CD4-positive, CD25-positive, alpha-beta regulatory T cell (primary cell): ENCODE results near the gene GPR37L1. TPM values are rescaled to one million over a fixed set of nuclear protein-coding genes. Genes with fewer than 3 reads are reported as not detected.
A peak's percentile ranks its signal among the peaks of the same experiment; 100 is the strongest.

Source experiments
- ATAC-seq, 2 donors: fragments of 150-1000 bp; cut with Tn5 transposase; one replicate each; pipeline ENCODE4 v1.10.0; 2021; ENCODE audit warnings: low read depth in 2 of 2, moderate number of reproducible peaks in 2 of 2, moderate library complexity in 1 of 2
- DNase-seq, 3 donors: peaks; one replicate each; pipeline versions ENCODE4 v3.0.0 to v3.0.0-alpha.2; 2012 to 2022; ENCODE audit warnings: mixed read lengths in 1 of 3
- H3K27ac ChIP-seq: one replicate; pipeline ENCODE4 v1.7.0; 2013; ENCODE audit warnings: mild to moderate bottlenecking, low read length; ENCODE audit not compliant: insufficient read depth, poor library complexity, severe bottlenecking
- H3K27me3 ChIP-seq: one replicate; pipeline ENCODE4 v1.7.0; 2013; ENCODE audit warnings: low read length; ENCODE audit not compliant: control insufficient read depth, insufficient read depth
- H3K36me3 ChIP-seq: one replicate; pipeline ENCODE4 v1.7.0; 2013; ENCODE audit warnings: mild to moderate bottlenecking, low read length, moderate library complexity; ENCODE audit not compliant: control insufficient read depth, insufficient read depth
- H3K4me1 ChIP-seq: 2 replicates; pipeline ENCODE4 v1.7.0; 2013; ENCODE audit warnings: mild to moderate bottlenecking, low read length; ENCODE audit not compliant: insufficient read depth, control insufficient read depth, poor library complexity, severe bottlenecking
- H3K4me3 ChIP-seq: one replicate; pipeline ENCODE4 v1.7.0; 2013; ENCODE audit warnings: low read depth, mild to moderate bottlenecking, low read length, moderate library complexity
- H3K9me3 ChIP-seq, 2 experiments: 1 replicate in 1 of 2; 2 replicates in 1 of 2; pipeline ENCODE4 v1.7.0; 2013; ENCODE audit warnings: low read length in 2 of 2, mild to moderate bottlenecking in 1 of 2, moderate library complexity in 1 of 2; ENCODE audit not compliant: control insufficient read depth in 2 of 2
- H3K27ac Mint-ChIP-seq, 3 donors: one replicate each; pipeline ENCODE4 v1.8.0; 2020 to 2022; ENCODE audit warnings: mild to moderate bottlenecking in 3 of 3, mixed read lengths in 3 of 3, moderate library complexity in 2 of 3
- H3K27me3 Mint-ChIP-seq: one replicate; pipeline ENCODE4 v1.8.0; 2022; ENCODE audit warnings: mild to moderate bottlenecking, mixed read lengths
- H3K36me3 Mint-ChIP-seq: one replicate; pipeline ENCODE4 v1.8.0; 2020; ENCODE audit warnings: mixed read lengths
- H3K4me1 Mint-ChIP-seq, 4 donors: one replicate each; pipeline ENCODE4 v1.8.0; 2020 to 2022; ENCODE audit warnings: mixed read lengths in 4 of 4, mild to moderate bottlenecking in 1 of 4
- H3K4me3 Mint-ChIP-seq, 4 donors: one replicate each; pipeline ENCODE4 v1.8.0; 2020 to 2022; ENCODE audit warnings: mild to moderate bottlenecking in 4 of 4, mixed read lengths in 4 of 4, moderate library complexity in 3 of 4
- H3K9me3 Mint-ChIP-seq, 7 donors: one replicate each; pipeline ENCODE4 v1.8.0; 2020 to 2022; ENCODE audit warnings: mixed read lengths in 7 of 7, mild to moderate bottlenecking in 3 of 7, moderate library complexity in 2 of 7
- polyA plus RNA-seq, 4 donors: library from polyadenylated mRNA; unstranded; fragments of 300-500 nt; fragmentation: Illumina TruSeq; gene quantifications; one replicate each; pipeline ENCODE4 v1.2.3, GENCODE V29; 2021
- total RNA-seq: library from RNA; stranded (reverse); gene quantifications from one replicate; pipeline ENCODE4 v1.2.3, GENCODE V29; 2022

Gene GPR37L1
- total and polyA plus RNA-seq, 5 donors from 2014 or later, result 0.03 to 0.25 (median 0.17) TPM; not detected in 1

DNA sequence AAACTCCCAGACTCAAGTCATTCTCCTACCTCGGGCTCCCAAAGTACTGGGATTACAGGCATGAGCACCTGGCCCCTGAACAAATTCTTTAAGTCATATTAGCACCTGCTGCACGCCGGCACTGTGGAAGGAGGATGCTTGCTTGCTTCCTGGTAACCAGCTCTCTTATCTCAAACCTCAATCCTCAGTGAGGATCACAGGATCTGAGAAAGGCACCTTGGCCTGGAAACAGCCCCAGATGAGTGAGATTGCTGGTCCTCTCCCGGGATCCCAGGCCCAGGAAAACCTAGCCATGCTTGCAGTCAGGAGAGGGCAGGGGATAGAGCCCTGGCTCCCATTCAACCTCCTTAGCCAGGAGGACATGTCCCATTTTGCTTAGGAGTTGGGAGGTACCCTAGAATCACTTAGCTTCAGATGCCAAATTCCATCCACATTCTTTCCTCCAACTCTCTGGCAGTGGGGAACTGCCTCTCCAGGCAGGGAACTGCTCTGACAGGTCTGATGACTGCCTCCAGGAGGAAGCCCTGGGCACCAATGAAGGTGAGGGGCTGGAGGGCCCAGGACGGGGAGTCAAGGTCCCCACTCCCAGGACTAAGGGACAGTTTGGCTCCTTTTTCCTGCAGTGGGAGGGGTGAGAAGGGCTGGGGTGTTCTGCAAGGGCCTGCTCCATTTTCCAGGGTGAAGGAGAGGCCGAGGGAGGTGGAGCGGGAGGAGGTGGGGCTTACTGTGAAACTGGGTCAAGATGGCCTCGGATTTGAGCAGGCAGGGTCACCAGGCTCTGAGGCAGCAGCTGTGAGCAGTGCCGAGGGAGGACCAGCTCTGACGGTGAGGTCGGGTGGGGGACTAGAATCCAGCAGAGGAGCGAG is 9.5 kb downstream of the GPR37L1 start:
- no peak for ATAC-seq
- no peak overlapping the region for H3K4me3 Mint-ChIP-seq
- DNase-seq, result no peak
- no peaks in the 10 kb centered on the region for H3K27me3 Mint-ChIP-seq
- Histone ChIP-seq H3K27me3 (no peaks in the 10 kb centered on the region), H3K4me1 (peaks cover 4% of the 10 kb centered on the region), H3K27ac (no peak overlapping the region), H3K36me3 (peaks cover 40% of the 10 kb centered on the region), H3K4me3 (no peak overlapping the region), H3K9me3 (no peaks in the 10 kb centered on the region)
- no peaks in the 10 kb centered on the region for H3K36me3 Mint-ChIP-seq
- peak overlapping the region in 1 of 3 donors; percentile 25 for H3K27ac Mint-ChIP-seq
- H3K4me1 Mint-ChIP-seq, result peaks cover 0 to 9% (median 4%) of the 10 kb centered on the region in 4 donors
- H3K9me3 Mint-ChIP-seq, result no peaks in the 10 kb centered on the region

- no peak overlapping the region for H3K27ac Mint-ChIP-seq
- no peaks in the 10 kb centered on the region for H3K9me3 Mint-ChIP-seq
- no peak for DNase-seq
These were observed 10.3 kb downstream of the GPR37L1 start for GRCh38 chr1:202133001-202133400.

DNA sequence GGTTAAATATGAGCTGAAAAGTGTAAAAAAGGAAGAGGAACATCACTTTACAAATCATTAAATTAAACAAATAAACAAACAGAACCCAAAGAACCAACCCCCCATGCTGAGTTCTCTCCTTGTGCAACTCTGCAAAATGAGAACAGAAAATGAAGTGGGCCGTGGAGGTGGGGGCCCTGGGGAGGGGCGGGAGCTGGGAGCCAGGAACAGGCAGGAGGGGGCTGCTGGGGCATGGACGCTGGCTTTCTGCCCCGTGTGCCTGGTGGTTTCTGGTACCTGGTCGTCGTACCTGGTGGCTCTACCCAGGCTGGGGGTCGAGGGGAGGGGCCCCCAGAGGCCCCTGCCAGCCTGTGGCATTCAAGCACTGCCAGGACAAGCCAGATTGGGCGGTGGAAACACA is 10.8 kb downstream of the GPR37L1 start:
- Mint-ChIP-seq H3K36me3 (peaks cover 10% of the 10 kb centered on the region), H3K27me3 (no peaks in the 10 kb centered on the region), H3K9me3 (no peaks in the 10 kb centered on the region), H3K4me1 (peaks cover 0 to 11% (median 4%) of the 10 kb centered on the region in 4 donors), H3K4me3 (no peak overlapping the region), H3K27ac (no peak overlapping the region)
- H3K9me3 ChIP-seq, result no peaks in the 10 kb centered on the region
- DNase-seq (no peak), ATAC-seq (no peak)
- H3K4me3 ChIP-seq, result no peak overlapping the region
- no peaks in the 10 kb centered on the region for H3K27me3 ChIP-seq
- H3K27ac ChIP-seq, result no peak overlapping the region
- H3K4me1 ChIP-seq, result peaks cover 4% of the 10 kb centered on the region
- peaks cover 49% of the 10 kb centered on the region for H3K36me3 ChIP-seq

More at GRCh38 chr1:202133001-202133400, 10.3 kb downstream of the GPR37L1 start:
- peaks cover 0 to 9% (median 4%) of the 10 kb centered on the region in 4 donors for H3K4me1 Mint-ChIP-seq
- Histone ChIP-seq H3K4me1 (peaks cover 4% of the 10 kb centered on the region), H3K27ac (no peak overlapping the region), H3K9me3 (no peaks in the 10 kb centered on the region), H3K36me3 (peaks cover 48% of the 10 kb centered on the region), H3K4me3 (no peak overlapping the region), H3K27me3 (no peaks in the 10 kb centered on the region)
- peaks cover 7% of the 10 kb centered on the region for H3K36me3 Mint-ChIP-seq
- H3K27me3 Mint-ChIP-seq, result no peaks in the 10 kb centered on the region
- no peak overlapping the region for H3K4me3 Mint-ChIP-seq
- no peak for ATAC-seq

GRCh38 chr1:202133989-202134388 is 11.3 kb downstream of the GPR37L1 start:
- Histone ChIP-seq H3K27me3 (no peaks in the 10 kb centered on the region), H3K36me3 (peaks cover 54% of the 10 kb centered on the region), H3K4me1 (peaks cover 4% of the 10 kb centered on the region), H3K9me3 (no peaks in the 10 kb centered on the region), H3K4me3 (no peak overlapping the region), H3K27ac (no peak overlapping the region)
- Mint-ChIP-seq H3K4me3 (no peak overlapping the region), H3K27me3 (no peaks in the 10 kb centered on the region), H3K4me1 (peaks cover 0 to 16% (median 5%) of the 10 kb centered on the region in 4 donors), H3K27ac (no peak overlapping the region), H3K36me3 (peaks cover 10% of the 10 kb centered on the region), H3K9me3 (no peaks in the 10 kb centered on the region)
- DNase-seq (no peak), ATAC-seq (no peak)

DNA sequence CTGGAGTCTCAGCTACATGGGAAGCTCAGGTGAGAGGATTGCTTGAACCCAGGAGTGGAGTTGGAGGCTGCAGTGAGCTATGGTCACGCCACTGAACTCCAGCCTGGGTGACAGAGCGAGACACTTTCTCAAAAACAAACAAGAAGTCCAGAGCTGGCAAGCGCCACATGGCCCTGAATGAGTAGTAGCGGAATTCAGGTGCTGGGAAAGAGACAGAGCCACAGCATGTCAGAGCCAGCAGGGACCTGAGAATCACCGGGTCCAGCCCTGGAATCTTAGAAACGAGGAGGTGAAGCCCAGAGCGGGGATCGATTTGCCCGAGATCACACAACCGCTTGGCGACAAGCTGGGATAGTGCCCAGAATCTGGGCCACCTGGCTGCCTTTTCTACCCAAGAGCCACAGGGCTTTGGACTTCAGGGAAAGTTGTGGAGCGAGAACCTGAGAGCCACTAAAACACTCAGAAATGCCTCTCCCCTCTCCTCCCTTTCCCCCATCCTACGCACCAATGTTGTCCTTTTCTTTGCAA is 12.0 kb downstream of the GPR37L1 start:
- Histone ChIP-seq H3K4me3 (no peak overlapping the region), H3K4me1 (peaks cover 4% of the 10 kb centered on the region), H3K9me3 (no peaks in the 10 kb centered on the region), H3K27ac (no peak overlapping the region), H3K27me3 (no peaks in the 10 kb centered on the region), H3K36me3 (peaks cover 56% of the 10 kb centered on the region)
- no peak overlapping the region for H3K27ac Mint-ChIP-seq
- no peaks in the 10 kb centered on the region for H3K9me3 Mint-ChIP-seq
- peaks cover 10% of the 10 kb centered on the region for H3K36me3 Mint-ChIP-seq
- peak overlapping the region in 1 of 4 donors; percentile 56 for H3K4me3 Mint-ChIP-seq
- ATAC-seq (no peak), DNase-seq (no peak)
- H3K27me3 Mint-ChIP-seq, result no peaks in the 10 kb centered on the region
- peaks cover 0 to 19% (median 5%) of the 10 kb centered on the region in 4 donors for H3K4me1 Mint-ChIP-seq

DNA sequence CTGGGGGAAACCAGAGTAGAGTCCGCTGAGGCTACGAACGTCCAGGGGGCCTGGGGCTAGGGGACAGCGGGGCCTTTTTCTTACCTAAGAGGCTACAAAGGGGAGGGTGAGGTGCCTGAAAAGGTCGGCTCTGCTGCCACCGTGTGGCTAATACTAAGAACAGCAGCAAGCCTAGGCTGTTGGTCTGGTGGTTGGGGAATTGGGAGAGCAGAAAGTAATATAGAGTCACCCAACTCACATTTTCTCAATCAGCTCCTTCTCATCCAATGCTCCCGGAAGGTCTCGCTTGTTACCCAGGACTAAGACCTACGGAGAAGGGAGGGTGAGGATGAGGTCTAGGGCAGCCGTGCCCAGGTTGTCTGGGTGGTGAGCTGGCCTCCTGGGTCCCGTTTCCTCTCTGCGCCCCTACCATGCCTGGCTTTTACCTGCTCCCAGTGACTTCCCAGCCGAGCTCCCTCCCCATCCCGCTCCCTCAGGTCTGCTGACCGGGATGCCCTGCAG is 12.6 kb downstream of the GPR37L1 start:
- H3K9me3 Mint-ChIP-seq, result no peaks in the 10 kb centered on the region
- Histone ChIP-seq H3K4me1 (peaks cover 4% of the 10 kb centered on the region), H3K9me3 (no peaks in the 10 kb centered on the region), H3K27me3 (no peaks in the 10 kb centered on the region), H3K36me3 (peaks cover 56% of the 10 kb centered on the region), H3K27ac (no peak overlapping the region), H3K4me3 (no peak overlapping the region)
- ATAC-seq (peak; percentile 78 to 84), DNase-seq (peak; percentile 33 to 67 (median 58))
- no peaks in the 10 kb centered on the region for H3K27me3 Mint-ChIP-seq
- H3K4me3 Mint-ChIP-seq, result peak overlapping the region in 2 of 4 donors; percentile 38 to 56
- peaks cover 0 to 22% (median 5%) of the 10 kb centered on the region in 4 donors for H3K4me1 Mint-ChIP-seq
- H3K36me3 Mint-ChIP-seq, result peaks cover 10% of the 10 kb centered on the region
- no peak overlapping the region for H3K27ac Mint-ChIP-seq

GRCh38 chr1:202140833-202141232 is 18.1 kb downstream of the GPR37L1 start:
- H3K4me1 Mint-ChIP-seq, result peaks cover 6 to 50% (median 24%) of the 10 kb centered on the region in 4 donors

More at GRCh38 chr1:202140833-202141232, 18.1 kb downstream of the GPR37L1 start:
- Histone ChIP-seq H3K9me3 (no peaks in the 10 kb centered on the region), H3K27ac (no peak overlapping the region), H3K27me3 (no peaks in the 10 kb centered on the region), H3K4me1 (peaks cover 27% of the 10 kb centered on the region), H3K36me3 (peaks cover 22% of the 10 kb centered on the region), H3K4me3 (no peak overlapping the region)
- ATAC-seq (no peak), DNase-seq (no peak)
- Mint-ChIP-seq H3K9me3 (no peaks in the 10 kb centered on the region), H3K4me3 (peak overlapping the region in 3 of 4 donors; percentile 61 to 92 (median 85)), H3K27ac (peak overlapping the region in 1 of 3 donors; percentile 49), H3K36me3 (peaks cover 10% of the 10 kb centered on the region), H3K27me3 (no peaks in the 10 kb centered on the region)
